HG02885 (cell line): ENCODE measurements around the gene ALG2.
"Not testable (repeated sequence)": the region's sequence is repeated elsewhere in the genome, so short reads cannot be mapped to it uniquely, and the experiment has no call there.

Experiments used
- ATAC-seq: cut with Tn5 transposase; IDR thresholded peaks from one replicate; pipeline ENCODE4 v1.9.1; 2021; ENCODE audit warnings: mild to moderate bottlenecking; ENCODE audit not compliant: unreplicated experiment, poor library complexity

The ALG2 gene

GRCh38 chr9:99239341-99240060, 17.8 kb upstream of the ALG2 start:
- no peak for ATAC-seq

GRCh38 chr9:99238331-99238730, 16.6 kb upstream of the ALG2 start:
- ATAC-seq = no peak

GRCh38 chr9:99237849-99238248, 16.1 kb upstream of the ALG2 start:
- not testable (repeated sequence) for ATAC-seq

- no peak for ATAC-seq
These were observed 15.6 kb upstream of the ALG2 start for GRCh38 chr9:99237356-99237755.

GRCh38 chr9:99235926-99236634, 14.3 kb upstream of the ALG2 start:
- peak; percentile 97 for ATAC-seq

GRCh38 chr9:99235069-99235468, 13.3 kb upstream of the ALG2 start:
- ATAC-seq = no peak

- no peak for ATAC-seq
These were observed 12.9 kb upstream of the ALG2 start for GRCh38 chr9:99234618-99235017.

GRCh38 chr9:99231711-99232110, 10.0 kb upstream of the ALG2 start:
- ATAC-seq = no peak

GRCh38 chr9:99230206-99230605, 8.5 kb upstream of the ALG2 start:
- no peak for ATAC-seq

GRCh38 chr9:99226054-99226453, 4.3 kb upstream of the ALG2 start:
- no peak for ATAC-seq

- no peak for ATAC-seq
These were observed 2.7 kb upstream of the ALG2 start for GRCh38 chr9:99224445-99224844.

- peak; percentile 32 for ATAC-seq
These were observed 901 bp upstream of the ALG2 start for GRCh38 chr9:99222416-99223270.

GRCh38 chr9:99221266-99221620, 499 bp downstream of the ALG2 start:
- ATAC-seq = no peak

- no peak for ATAC-seq
These were observed 1.7 kb downstream of the ALG2 start for GRCh38 chr9:99220011-99220410.

- ATAC-seq = no peak
These were observed 5.7 kb downstream of the ALG2 start for GRCh38 chr9:99216073-99216472.

- ATAC-seq = no peak
These were observed 8.5 kb downstream of the ALG2 start for GRCh38 chr9:99213197-99213596.

- ATAC-seq = no peak
These were observed 10.0 kb downstream of the ALG2 start for GRCh38 chr9:99211746-99212145.

- ATAC-seq = no peak
These were observed 11.2 kb downstream of the ALG2 start for GRCh38 chr9:99210572-99210971.

GRCh38 chr9:99201603-99202002, 20.1 kb downstream of the ALG2 start:
- no peak for ATAC-seq

GRCh38 chr9:99199938-99200539, 21.7 kb downstream of the ALG2 start:
- peak; percentile 56 for ATAC-seq

GRCh38 chr9:99197987-99198386, 23.8 kb downstream of the ALG2 start:
- no peak for ATAC-seq
